Measurements from ENCODE around the gene NPY1R. TPM values are rescaled to one million over a fixed set of nuclear protein-coding genes. Genes with fewer than 3 reads are reported as not detected.

NPY1R gene
- total and polyA plus RNA-seq, 10 of the 15 experiments (the other 5 are each of a cell fraction or from before 2014, with no cell fraction given) = not detected

DNA sequence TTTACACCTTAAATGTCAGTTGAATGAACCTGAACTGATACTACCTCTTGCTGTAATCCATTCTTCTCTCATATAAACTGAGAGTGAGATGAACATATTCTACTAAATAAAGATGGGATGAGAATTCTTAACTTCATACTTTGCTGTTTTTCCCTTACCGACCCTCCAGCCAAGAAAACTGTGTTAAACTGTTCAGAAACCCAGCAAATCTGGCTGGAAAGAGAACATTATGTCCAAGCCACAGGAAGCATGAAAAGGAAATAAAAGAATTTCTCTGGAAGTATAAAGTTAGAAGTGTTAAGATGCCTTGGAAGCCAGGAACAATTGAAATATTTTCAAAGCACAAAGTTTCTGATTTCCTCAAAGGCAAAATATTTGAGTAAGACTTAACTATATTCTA, 22.9 kb downstream of the NPY1R start:
- ChIA-PET CTCF (no interaction called here), SMC1A (ENCODE audit: uncharacterized antibody, unreplicated experiment) (interaction anchor here (0.7 kb wide), 1 partner anchor 15 kb away, joined by 3 read pairs; no protein-coding TSS in a partner anchor), POLR2A (no interaction called here), RAD21 (ENCODE audit: unreplicated experiment) (no interaction called here)
- H3K27me3 ChIP-seq (replicated peaks in 1 of 2; ENCODE audit: control insufficient read depth in 2 of 2, insufficient read depth in 2 of 2, low read length in 1 of 2) = no peaks in the 10 kb centered on the region
- DNase-seq (ENCODE audit: low read depth, low spot score) = no peak
- H3K4me1 ChIP-seq (ENCODE audit: control insufficient read depth, insufficient read depth, low read length) = no peaks in the 10 kb centered on the region
- no peak overlapping the region for H2AFZ ChIP-seq (ENCODE audit: control insufficient read depth, low read depth, low read length)
- in situ Hi-C loops (cut with MboI) (no loop called here), intact Hi-C loops (cut with micrococcal nuclease; ENCODE audit: unreplicated experiment) (no loop called here)
- H4K20me1 ChIP-seq (ENCODE audit: control insufficient read depth, insufficient read depth) = no peaks in the 10 kb centered on the region
- no peak overlapping the region for H3K27ac ChIP-seq (ENCODE audit: control insufficient read depth, insufficient read depth)
- H3K79me2 ChIP-seq (ENCODE audit: control insufficient read depth, insufficient read depth, low read length) = no peaks in the 10 kb centered on the region
- no peak for FAIRE-seq
- ATAC-seq = no peak
- H3K4me3 ChIP-seq = no peak overlapping the region
- BruUV-seq (replicated peaks) = no TSS peak
- WGBS (ENCODE audit: insufficient coverage, insufficient replicate concordance, low lambda C conversion rate, missing lambda C conversion rate) = 36% methylated on average over 1 of the region's 1 CpG
- H3K4me2 ChIP-seq (ENCODE audit: control insufficient read depth, insufficient read depth) = no peak overlapping the region
- no peaks in the 10 kb centered on the region for H3K9me3 ChIP-seq (replicated peaks; ENCODE audit: control insufficient read depth, insufficient read depth, low read length)
- no peaks in the 10 kb centered on the region for H3K36me3 ChIP-seq (ENCODE audit: control insufficient read depth in 2 of 2, insufficient read depth in 2 of 2, low read length in 1 of 2)
- no peak overlapping the region for H3K9ac ChIP-seq (ENCODE audit: control insufficient read depth, insufficient read depth, low read length)
- TF ChIP-seq SUZ12 (IDR thresholded peaks at IDR 0.05; ENCODE audit: unreplicated experiment) (no peak), TAF1 (IDR thresholded peaks at IDR 0.05; ENCODE audit: borderline replicate concordance, low read depth, low read length) (no peak), ZNF622 (IDR thresholded peaks at IDR 0.05) (no peak), NFIC (IDR thresholded peaks at IDR 0.05; ENCODE audit: low read depth, low read length) (no peak), NBN (IDR thresholded peaks at IDR 0.05) (no peak), PML (IDR thresholded peaks at IDR 0.05; ENCODE audit: low read length) (no peak), RAD51 (IDR thresholded peaks at IDR 0.05) (no peak), RUNX3 (IDR thresholded peaks at IDR 0.05; ENCODE audit: low read length) (no peak), ZNF274 (IDR thresholded peaks at IDR 0.05; ENCODE audit: insufficient read depth, insufficient read length) (no peak), NR2C1 (IDR thresholded peaks at IDR 0.05) (no peak), EZH2 (IDR thresholded peaks at IDR 0.05; ENCODE audit: borderline replicate concordance, control insufficient read depth, low read depth, low read length) (no peak)
- TF ChIP-seq, protein P1, sequence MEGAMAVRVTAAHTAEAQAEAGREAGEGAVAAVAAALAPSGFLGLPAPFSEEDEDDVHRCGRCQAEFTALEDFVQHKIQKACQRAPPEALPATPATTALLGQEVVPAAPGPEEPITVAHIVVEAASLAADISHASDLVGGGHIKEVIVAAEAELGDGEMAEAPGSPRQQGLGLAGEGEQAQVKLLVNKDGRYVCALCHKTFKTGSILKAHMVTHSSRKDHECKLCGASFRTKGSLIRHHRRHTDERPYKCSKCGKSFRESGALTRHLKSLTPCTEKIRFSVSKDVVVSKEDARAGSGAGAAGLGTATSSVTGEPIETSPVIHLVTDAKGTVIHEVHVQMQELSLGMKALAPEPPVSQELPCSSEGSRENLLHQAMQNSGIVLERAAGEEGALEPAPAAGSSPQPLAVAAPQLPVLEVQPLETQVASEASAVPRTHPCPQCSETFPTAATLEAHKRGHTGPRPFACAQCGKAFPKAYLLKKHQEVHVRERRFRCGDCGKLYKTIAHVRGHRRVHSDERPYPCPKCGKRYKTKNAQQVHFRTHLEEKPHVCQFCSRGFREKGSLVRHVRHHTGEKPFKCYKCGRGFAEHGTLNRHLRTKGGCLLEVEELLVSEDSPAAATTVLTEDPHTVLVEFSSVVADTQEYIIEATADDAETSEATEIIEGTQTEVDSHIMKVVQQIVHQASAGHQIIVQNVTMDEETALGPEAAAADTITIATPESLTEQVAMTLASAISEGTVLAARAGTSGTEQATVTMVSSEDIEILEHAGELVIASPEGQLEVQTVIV (IDR thresholded peaks at IDR 0.05; ENCODE audit: borderline replicate concordance, partially characterized antibody) = no peak
- TF ChIP-seq, protein P2, sequence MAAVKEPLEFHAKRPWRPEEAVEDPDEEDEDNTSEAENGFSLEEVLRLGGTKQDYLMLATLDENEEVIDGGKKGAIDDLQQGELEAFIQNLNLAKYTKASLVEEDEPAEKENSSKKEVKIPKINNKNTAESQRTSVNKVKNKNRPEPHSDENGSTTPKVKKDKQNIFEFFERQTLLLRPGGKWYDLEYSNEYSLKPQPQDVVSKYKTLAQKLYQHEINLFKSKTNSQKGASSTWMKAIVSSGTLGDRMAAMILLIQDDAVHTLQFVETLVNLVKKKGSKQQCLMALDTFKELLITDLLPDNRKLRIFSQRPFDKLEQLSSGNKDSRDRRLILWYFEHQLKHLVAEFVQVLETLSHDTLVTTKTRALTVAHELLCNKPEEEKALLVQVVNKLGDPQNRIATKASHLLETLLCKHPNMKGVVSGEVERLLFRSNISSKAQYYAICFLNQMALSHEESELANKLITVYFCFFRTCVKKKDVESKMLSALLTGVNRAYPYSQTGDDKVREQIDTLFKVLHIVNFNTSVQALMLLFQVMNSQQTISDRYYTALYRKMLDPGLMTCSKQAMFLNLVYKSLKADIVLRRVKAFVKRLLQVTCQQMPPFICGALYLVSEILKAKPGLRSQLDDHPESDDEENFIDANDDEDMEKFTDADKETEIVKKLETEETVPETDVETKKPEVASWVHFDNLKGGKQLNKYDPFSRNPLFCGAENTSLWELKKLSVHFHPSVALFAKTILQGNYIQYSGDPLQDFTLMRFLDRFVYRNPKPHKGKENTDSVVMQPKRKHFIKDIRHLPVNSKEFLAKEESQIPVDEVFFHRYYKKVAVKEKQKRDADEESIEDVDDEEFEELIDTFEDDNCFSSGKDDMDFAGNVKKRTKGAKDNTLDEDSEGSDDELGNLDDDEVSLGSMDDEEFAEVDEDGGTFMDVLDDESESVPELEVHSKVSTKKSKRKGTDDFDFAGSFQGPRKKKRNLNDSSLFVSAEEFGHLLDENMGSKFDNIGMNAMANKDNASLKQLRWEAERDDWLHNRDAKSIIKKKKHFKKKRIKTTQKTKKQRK (IDR thresholded peaks at IDR 0.05; ENCODE audit: low read depth, low read length) = no peak
- TF ChIP-seq, protein P3, sequence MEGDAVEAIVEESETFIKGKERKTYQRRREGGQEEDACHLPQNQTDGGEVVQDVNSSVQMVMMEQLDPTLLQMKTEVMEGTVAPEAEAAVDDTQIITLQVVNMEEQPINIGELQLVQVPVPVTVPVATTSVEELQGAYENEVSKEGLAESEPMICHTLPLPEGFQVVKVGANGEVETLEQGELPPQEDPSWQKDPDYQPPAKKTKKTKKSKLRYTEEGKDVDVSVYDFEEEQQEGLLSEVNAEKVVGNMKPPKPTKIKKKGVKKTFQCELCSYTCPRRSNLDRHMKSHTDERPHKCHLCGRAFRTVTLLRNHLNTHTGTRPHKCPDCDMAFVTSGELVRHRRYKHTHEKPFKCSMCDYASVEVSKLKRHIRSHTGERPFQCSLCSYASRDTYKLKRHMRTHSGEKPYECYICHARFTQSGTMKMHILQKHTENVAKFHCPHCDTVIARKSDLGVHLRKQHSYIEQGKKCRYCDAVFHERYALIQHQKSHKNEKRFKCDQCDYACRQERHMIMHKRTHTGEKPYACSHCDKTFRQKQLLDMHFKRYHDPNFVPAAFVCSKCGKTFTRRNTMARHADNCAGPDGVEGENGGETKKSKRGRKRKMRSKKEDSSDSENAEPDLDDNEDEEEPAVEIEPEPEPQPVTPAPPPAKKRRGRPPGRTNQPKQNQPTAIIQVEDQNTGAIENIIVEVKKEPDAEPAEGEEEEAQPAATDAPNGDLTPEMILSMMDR (IDR thresholded peaks at IDR 0.05 in 2 of 3, conservative IDR thresholded peaks at IDR 0.05 in 1 of 3; ENCODE audit: control insufficient read depth in 2 of 3, extremely low read depth in 1 of 3, insufficient read depth in 1 of 3, low read depth in 3 of 3, low read length in 3 of 3) = no peak
